GM20000 (cell line): ENCODE results near the gene SLBP.

Experiments used
- DNase-seq: peaks from one replicate; pipeline ENCODE4 v3.0.0; 2012; ENCODE audit warnings: low spot score
- TF ChIP-seq, protein P1 (sequence below): IDR thresholded peaks from 2 replicates; pipeline ENCODE4 v1.5.1; 2012; ENCODE audit warnings: mild to moderate bottlenecking, control low read depth; ENCODE audit errors: extremely low read depth, missing control alignments

Gene SLBP

GRCh38 chr4:1646690-1647089, 65.4 kb downstream of the SLBP start:
- TF ChIP-seq, protein P1, sequence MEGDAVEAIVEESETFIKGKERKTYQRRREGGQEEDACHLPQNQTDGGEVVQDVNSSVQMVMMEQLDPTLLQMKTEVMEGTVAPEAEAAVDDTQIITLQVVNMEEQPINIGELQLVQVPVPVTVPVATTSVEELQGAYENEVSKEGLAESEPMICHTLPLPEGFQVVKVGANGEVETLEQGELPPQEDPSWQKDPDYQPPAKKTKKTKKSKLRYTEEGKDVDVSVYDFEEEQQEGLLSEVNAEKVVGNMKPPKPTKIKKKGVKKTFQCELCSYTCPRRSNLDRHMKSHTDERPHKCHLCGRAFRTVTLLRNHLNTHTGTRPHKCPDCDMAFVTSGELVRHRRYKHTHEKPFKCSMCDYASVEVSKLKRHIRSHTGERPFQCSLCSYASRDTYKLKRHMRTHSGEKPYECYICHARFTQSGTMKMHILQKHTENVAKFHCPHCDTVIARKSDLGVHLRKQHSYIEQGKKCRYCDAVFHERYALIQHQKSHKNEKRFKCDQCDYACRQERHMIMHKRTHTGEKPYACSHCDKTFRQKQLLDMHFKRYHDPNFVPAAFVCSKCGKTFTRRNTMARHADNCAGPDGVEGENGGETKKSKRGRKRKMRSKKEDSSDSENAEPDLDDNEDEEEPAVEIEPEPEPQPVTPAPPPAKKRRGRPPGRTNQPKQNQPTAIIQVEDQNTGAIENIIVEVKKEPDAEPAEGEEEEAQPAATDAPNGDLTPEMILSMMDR, result no peak
- DNase-seq, result no peak

DNA sequence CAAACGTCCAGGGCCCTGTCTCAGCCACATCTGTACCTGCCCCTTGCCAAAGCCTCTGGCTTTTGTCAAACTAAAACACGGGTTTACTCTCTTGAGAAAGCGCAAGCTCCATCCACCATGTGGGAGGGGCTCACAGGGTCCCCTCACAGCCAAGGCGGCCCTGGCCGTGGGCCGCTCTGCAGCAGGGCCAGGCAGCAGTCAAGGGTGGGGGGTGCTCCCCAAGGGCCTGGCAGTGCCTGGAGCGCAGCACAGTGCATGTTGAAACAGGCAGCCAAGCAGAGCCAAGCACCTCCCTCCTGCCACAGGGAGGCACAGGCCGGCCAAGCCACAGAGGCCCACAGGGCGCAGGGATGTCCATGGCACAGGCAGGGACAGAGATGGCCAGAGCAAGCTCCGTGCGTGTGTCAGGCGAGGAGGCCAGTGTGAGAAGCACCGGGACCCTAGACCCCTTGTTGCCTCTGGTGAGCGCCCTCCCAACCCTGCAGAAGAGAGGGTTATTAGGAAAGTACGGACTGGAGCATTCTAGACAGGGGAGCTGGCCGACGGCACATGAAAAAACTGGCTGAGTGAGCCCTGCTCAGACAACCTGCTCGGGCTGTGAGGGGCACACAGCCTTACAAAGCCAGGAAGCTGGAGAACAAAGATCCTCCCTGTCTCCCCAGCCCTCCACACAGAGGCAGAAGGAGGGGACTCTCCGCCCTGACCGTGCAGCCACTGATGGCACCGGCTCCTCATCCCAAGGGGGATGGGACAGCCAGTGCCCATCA, 67.0 kb downstream of the SLBP start:
- TF ChIP-seq, protein P1, result no peak
- no peak for DNase-seq

- TF ChIP-seq, protein P1, result no peak
- no peak for DNase-seq
Measured at GRCh38 chr4:1643971-1644735, 68.0 kb downstream of the SLBP start.
